Fibroblast of the conjunctiva (primary cell): ENCODE data around the gene ACTA2.

ENCODE experiments used
- DNase-seq: peaks from one replicate; pipeline ENCODE4 v3.0.0-alpha.2; 2010; ENCODE audit warnings: low read depth

Gene ACTA2

GRCh38 chr10:88892222-88892967, 60.2 kb downstream of the ACTA2 start:
- DNase-seq: no peak

GRCh38 chr10:88890681-88891381, 61.7 kb downstream of the ACTA2 start:
- no peak for DNase-seq

GRCh38 chr10:88889559-88890337, 62.8 kb downstream of the ACTA2 start:
- DNase-seq: no peak

- DNase-seq: no peak
These were observed 63.6 kb downstream of the ACTA2 start for GRCh38 chr10:88888810-88889445.

- no peak for DNase-seq
These were observed 66.0 kb downstream of the ACTA2 start for GRCh38 chr10:88886557-88886956.
